Activated CD4-positive, alpha-beta T cell treated with anti-CD3 and anti-CD28 coated beads, Interleukin-2, amount 50 U/mL, for 1 hour (primary cell): ENCODE measurements around the gene ADRA1B.
A peak's percentile ranks its signal among the peaks of the same experiment; 100 is the strongest.
"Not testable (repeated sequence)": the region's sequence is repeated elsewhere in the genome, so short reads cannot be mapped to it uniquely, and the experiment has no call there.

Source experiments
- DNase-seq: peaks from one replicate; pipeline ENCODE4 v3.0.0-alpha.2; 2020

ADRA1B gene

GRCh38 chr5:159971931-159972461, 55.7 kb downstream of the ADRA1B start:
- no peak for DNase-seq

- DNase-seq, result no peak
Measured at GRCh38 chr5:159972538-159973362, 56.5 kb downstream of the ADRA1B start.

GRCh38 chr5:159975462-159976019, 59.3 kb downstream of the ADRA1B start:
- no peak for DNase-seq

GRCh38 chr5:159976921-159977320, 60.6 kb downstream of the ADRA1B start:
- no peak for DNase-seq

- no peak for DNase-seq
Measured at GRCh38 chr5:159978358-159978757, 62.1 kb downstream of the ADRA1B start.

- no peak for DNase-seq
Measured at GRCh38 chr5:159982421-159983173, 66.3 kb downstream of the ADRA1B start.

GRCh38 chr5:159987031-159987674, 70.9 kb downstream of the ADRA1B start:
- peak; percentile 73 for DNase-seq

GRCh38 chr5:159990506-159990905, 74.2 kb downstream of the ADRA1B start:
- DNase-seq, result no peak

GRCh38 chr5:159992566-159992965, 76.3 kb downstream of the ADRA1B start:
- no peak for DNase-seq

GRCh38 chr5:159993194-159993593, 76.9 kb downstream of the ADRA1B start:
- DNase-seq, result no peak

- DNase-seq, result no peak
Measured at GRCh38 chr5:159995907-159996306, 79.6 kb downstream of the ADRA1B start.

- DNase-seq, result no peak
Measured at GRCh38 chr5:160001457-160001856, 85.2 kb downstream of the ADRA1B start.

GRCh38 chr5:160007514-160007913, 91.2 kb downstream of the ADRA1B start:
- no peak for DNase-seq

GRCh38 chr5:160008529-160008876, 92.2 kb downstream of the ADRA1B start:
- not testable (repeated sequence) for DNase-seq

GRCh38 chr5:160008877-160009590, 92.8 kb downstream of the ADRA1B start, which contains the start of gene TTC1:
TTC1 (plus strand) TSS chr5:160009139; CDS start chr5:160010529, 1,390 bp downstream.
- peak; percentile 91 for DNase-seq

- DNase-seq, result no peak
Measured at GRCh38 chr5:160009591-160009989, 93.3 kb downstream of the ADRA1B start.

GRCh38 chr5:160011471-160011870, 95.2 kb downstream of the ADRA1B start:
- DNase-seq, result no peak

- DNase-seq, result not testable (repeated sequence)
Measured at GRCh38 chr5:160014197-160014596, 97.9 kb downstream of the ADRA1B start.

GRCh38 chr5:160018945-160019625, 102.8 kb downstream of the ADRA1B start:
- no peak for DNase-seq

- no peak for DNase-seq
Measured at GRCh38 chr5:160020266-160020770, 104.0 kb downstream of the ADRA1B start.

GRCh38 chr5:160020964-160021363, 104.7 kb downstream of the ADRA1B start:
- no peak for DNase-seq
